ENCODE data around the gene PHF21A. TPM values are rescaled to one million over a fixed set of nuclear protein-coding genes. Genes with fewer than 3 reads are reported as not detected.

PHF21A gene
- total RNA-seq, 1 experiment from 2014 or later, result 29.4 TPM

DNA sequence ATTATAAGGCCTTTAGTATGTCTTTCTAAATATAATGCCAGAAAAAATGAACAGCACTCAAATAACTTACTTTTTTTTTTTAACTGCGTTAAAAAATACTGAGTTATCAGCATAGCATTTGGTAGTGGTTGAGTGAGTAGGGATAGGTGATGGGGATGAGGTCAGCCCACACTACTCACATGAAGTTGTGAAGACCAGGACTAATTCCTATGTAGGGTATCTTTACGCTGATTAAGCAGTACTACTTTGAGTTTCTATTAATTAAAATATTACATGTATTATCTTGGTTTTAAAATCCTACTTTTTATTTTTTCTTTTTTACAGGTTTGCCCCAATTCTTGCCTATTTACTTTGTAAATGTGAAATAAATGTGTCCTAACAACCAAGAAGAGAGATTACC, 13.5 kb downstream of the PHF21A start (continued):
- no peak for TF ChIP-seq CREM (CRISPR knock-in tag; IDR thresholded peaks at IDR 0.05)
- TF ChIP-seq, protein P1, sequence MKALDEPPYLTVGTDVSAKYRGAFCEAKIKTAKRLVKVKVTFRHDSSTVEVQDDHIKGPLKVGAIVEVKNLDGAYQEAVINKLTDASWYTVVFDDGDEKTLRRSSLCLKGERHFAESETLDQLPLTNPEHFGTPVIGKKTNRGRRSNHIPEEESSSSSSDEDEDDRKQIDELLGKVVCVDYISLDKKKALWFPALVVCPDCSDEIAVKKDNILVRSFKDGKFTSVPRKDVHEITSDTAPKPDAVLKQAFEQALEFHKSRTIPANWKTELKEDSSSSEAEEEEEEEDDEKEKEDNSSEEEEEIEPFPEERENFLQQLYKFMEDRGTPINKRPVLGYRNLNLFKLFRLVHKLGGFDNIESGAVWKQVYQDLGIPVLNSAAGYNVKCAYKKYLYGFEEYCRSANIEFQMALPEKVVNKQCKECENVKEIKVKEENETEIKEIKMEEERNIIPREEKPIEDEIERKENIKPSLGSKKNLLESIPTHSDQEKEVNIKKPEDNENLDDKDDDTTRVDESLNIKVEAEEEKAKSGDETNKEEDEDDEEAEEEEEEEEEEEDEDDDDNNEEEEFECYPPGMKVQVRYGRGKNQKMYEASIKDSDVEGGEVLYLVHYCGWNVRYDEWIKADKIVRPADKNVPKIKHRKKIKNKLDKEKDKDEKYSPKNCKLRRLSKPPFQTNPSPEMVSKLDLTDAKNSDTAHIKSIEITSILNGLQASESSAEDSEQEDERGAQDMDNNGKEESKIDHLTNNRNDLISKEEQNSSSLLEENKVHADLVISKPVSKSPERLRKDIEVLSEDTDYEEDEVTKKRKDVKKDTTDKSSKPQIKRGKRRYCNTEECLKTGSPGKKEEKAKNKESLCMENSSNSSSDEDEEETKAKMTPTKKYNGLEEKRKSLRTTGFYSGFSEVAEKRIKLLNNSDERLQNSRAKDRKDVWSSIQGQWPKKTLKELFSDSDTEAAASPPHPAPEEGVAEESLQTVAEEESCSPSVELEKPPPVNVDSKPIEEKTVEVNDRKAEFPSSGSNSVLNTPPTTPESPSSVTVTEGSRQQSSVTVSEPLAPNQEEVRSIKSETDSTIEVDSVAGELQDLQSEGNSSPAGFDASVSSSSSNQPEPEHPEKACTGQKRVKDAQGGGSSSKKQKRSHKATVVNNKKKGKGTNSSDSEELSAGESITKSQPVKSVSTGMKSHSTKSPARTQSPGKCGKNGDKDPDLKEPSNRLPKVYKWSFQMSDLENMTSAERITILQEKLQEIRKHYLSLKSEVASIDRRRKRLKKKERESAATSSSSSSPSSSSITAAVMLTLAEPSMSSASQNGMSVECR (CRISPR knock-in tag; IDR thresholded peaks at IDR 0.05; ENCODE audit: borderline replicate concordance), result no peak
- TF ChIP-seq, protein P2, sequence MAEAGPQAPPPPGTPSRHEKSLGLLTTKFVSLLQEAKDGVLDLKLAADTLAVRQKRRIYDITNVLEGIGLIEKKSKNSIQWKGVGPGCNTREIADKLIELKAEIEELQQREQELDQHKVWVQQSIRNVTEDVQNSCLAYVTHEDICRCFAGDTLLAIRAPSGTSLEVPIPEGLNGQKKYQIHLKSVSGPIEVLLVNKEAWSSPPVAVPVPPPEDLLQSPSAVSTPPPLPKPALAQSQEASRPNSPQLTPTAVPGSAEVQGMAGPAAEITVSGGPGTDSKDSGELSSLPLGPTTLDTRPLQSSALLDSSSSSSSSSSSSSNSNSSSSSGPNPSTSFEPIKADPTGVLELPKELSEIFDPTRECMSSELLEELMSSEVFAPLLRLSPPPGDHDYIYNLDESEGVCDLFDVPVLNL (CRISPR knock-in tag; IDR thresholded peaks at IDR 0.05; ENCODE audit: borderline replicate concordance, low read depth), result no peak

DNA sequence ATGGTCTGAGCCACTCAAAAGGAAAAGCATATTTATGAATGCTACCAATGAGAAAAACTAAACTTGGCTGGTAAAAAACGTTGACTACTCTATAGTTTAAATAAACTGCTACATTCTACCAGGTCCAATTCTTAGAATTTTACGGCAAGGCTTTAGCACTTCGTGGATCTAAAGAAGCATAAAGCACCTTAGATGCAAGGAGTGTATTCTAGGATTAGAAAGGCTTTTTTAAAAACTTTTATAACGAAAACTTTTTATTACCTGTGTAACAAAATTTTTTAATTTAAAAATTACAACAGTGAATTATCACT, 13.9 kb downstream of the PHF21A start:
- Mint-ChIP-seq H3K4me3 (no peak overlapping the region), H3K27me3 (ENCODE audit: low read depth) (no peaks in the 10 kb centered on the region), H3K9me3 (no peaks in the 10 kb centered on the region), H3K36me3 (no peaks in the 10 kb centered on the region), H3K27ac (no peak overlapping the region), H3K4me1 (peaks cover 33% of the 10 kb centered on the region)
- DNase-seq (ENCODE audit: low spot score), result no peak
- ATAC-seq, result no peak
- POLR2A ChIA-PET, result no interaction called here
- CTCF ChIA-PET, result interaction anchor here (0.8 to 1.3 kb wide), 5 partner anchors 13 to 245 kb away, joined by 3 to 10 read pairs (median 3); no protein-coding TSS in a partner anchor
- TF ChIP-seq, protein P3, sequence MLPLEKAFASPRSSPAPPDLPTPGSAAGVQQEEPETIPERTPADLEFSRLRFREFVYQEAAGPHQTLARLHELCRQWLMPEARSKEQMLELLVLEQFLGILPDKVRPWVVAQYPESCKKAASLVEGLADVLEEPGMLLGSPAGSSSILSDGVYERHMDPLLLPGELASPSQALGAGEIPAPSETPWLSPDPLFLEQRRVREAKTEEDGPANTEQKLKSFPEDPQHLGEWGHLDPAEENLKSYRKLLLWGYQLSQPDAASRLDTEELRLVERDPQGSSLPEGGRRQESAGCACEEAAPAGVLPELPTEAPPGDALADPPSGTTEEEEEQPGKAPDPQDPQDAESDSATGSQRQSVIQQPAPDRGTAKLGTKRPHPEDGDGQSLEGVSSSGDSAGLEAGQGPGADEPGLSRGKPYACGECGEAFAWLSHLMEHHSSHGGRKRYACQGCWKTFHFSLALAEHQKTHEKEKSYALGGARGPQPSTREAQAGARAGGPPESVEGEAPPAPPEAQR (CRISPR knock-in tag; IDR thresholded peaks at IDR 0.05), result no peak
- TF ChIP-seq ELF4 (CRISPR knock-in tag; IDR thresholded peaks at IDR 0.05; ENCODE audit: low read depth), result no peak
- TF ChIP-seq TP53 (CRISPR knock-in tag; IDR thresholded peaks at IDR 0.05), result no peak
- TF ChIP-seq ZNF138 (CRISPR knock-in tag; conservative IDR thresholded peaks at IDR 0.05), result no peak
- TF ChIP-seq IRF2 (CRISPR knock-in tag; IDR thresholded peaks at IDR 0.05; ENCODE audit: borderline replicate concordance, low read depth), result no peak
- TF ChIP-seq, protein P4, sequence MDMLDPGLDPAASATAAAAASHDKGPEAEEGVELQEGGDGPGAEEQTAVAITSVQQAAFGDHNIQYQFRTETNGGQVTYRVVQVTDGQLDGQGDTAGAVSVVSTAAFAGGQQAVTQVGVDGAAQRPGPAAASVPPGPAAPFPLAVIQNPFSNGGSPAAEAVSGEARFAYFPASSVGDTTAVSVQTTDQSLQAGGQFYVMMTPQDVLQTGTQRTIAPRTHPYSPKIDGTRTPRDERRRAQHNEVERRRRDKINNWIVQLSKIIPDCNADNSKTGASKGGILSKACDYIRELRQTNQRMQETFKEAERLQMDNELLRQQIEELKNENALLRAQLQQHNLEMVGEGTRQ (CRISPR knock-in tag; IDR thresholded peaks at IDR 0.05), result no peak
- no peak for TF ChIP-seq SP1 (CRISPR knock-in tag; conservative IDR thresholded peaks at IDR 0.05)
- TF ChIP-seq, protein P5, sequence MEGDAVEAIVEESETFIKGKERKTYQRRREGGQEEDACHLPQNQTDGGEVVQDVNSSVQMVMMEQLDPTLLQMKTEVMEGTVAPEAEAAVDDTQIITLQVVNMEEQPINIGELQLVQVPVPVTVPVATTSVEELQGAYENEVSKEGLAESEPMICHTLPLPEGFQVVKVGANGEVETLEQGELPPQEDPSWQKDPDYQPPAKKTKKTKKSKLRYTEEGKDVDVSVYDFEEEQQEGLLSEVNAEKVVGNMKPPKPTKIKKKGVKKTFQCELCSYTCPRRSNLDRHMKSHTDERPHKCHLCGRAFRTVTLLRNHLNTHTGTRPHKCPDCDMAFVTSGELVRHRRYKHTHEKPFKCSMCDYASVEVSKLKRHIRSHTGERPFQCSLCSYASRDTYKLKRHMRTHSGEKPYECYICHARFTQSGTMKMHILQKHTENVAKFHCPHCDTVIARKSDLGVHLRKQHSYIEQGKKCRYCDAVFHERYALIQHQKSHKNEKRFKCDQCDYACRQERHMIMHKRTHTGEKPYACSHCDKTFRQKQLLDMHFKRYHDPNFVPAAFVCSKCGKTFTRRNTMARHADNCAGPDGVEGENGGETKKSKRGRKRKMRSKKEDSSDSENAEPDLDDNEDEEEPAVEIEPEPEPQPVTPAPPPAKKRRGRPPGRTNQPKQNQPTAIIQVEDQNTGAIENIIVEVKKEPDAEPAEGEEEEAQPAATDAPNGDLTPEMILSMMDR (IDR thresholded peaks at IDR 0.05), result no peak
- TF ChIP-seq RORB (CRISPR knock-in tag; IDR thresholded peaks at IDR 0.05), result no peak
- TF ChIP-seq, protein P6, sequence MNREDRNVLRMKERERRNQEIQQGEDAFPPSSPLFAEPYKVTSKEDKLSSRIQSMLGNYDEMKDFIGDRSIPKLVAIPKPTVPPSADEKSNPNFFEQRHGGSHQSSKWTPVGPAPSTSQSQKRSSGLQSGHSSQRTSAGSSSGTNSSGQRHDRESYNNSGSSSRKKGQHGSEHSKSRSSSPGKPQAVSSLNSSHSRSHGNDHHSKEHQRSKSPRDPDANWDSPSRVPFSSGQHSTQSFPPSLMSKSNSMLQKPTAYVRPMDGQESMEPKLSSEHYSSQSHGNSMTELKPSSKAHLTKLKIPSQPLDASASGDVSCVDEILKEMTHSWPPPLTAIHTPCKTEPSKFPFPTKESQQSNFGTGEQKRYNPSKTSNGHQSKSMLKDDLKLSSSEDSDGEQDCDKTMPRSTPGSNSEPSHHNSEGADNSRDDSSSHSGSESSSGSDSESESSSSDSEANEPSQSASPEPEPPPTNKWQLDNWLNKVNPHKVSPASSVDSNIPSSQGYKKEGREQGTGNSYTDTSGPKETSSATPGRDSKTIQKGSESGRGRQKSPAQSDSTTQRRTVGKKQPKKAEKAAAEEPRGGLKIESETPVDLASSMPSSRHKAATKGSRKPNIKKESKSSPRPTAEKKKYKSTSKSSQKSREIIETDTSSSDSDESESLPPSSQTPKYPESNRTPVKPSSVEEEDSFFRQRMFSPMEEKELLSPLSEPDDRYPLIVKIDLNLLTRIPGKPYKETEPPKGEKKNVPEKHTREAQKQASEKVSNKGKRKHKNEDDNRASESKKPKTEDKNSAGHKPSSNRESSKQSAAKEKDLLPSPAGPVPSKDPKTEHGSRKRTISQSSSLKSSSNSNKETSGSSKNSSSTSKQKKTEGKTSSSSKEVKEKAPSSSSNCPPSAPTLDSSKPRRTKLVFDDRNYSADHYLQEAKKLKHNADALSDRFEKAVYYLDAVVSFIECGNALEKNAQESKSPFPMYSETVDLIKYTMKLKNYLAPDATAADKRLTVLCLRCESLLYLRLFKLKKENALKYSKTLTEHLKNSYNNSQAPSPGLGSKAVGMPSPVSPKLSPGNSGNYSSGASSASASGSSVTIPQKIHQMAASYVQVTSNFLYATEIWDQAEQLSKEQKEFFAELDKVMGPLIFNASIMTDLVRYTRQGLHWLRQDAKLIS (CRISPR knock-in tag; IDR thresholded peaks at IDR 0.05; ENCODE audit: borderline replicate concordance), result no peak
- TF ChIP-seq CREB1 (CRISPR knock-in tag; IDR thresholded peaks at IDR 0.05), result no peak
- no peak for TF ChIP-seq MYBL2 (CRISPR knock-in tag; IDR thresholded peaks at IDR 0.05)
- TF ChIP-seq KAT7 (CRISPR knock-in tag; IDR thresholded peaks at IDR 0.05; ENCODE audit: borderline replicate concordance), result no peak
- TF ChIP-seq, protein P7, sequence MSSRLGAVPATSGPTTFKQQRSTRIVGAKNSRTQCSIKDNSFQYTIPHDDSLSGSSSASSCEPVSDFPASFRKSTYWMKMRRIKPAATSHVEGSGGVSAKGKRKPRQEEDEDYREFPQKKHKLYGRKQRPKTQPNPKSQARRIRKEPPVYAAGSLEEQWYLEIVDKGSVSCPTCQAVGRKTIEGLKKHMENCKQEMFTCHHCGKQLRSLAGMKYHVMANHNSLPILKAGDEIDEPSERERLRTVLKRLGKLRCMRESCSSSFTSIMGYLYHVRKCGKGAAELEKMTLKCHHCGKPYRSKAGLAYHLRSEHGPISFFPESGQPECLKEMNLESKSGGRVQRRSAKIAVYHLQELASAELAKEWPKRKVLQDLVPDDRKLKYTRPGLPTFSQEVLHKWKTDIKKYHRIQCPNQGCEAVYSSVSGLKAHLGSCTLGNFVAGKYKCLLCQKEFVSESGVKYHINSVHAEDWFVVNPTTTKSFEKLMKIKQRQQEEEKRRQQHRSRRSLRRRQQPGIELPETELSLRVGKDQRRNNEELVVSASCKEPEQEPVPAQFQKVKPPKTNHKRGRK (CRISPR knock-in tag; IDR thresholded peaks at IDR 0.05; ENCODE audit: borderline replicate concordance), result no peak
- TF ChIP-seq, protein P8, sequence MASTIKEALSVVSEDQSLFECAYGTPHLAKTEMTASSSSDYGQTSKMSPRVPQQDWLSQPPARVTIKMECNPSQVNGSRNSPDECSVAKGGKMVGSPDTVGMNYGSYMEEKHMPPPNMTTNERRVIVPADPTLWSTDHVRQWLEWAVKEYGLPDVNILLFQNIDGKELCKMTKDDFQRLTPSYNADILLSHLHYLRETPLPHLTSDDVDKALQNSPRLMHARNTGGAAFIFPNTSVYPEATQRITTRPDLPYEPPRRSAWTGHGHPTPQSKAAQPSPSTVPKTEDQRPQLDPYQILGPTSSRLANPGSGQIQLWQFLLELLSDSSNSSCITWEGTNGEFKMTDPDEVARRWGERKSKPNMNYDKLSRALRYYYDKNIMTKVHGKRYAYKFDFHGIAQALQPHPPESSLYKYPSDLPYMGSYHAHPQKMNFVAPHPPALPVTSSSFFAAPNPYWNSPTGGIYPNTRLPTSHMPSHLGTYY (CRISPR knock-in tag; IDR thresholded peaks at IDR 0.05), result no peak
- no peak for TF ChIP-seq SMAD4 (CRISPR knock-in tag; IDR thresholded peaks at IDR 0.05)
- TF ChIP-seq OVOL2 (CRISPR knock-in tag; IDR thresholded peaks at IDR 0.05; ENCODE audit: borderline replicate concordance), result no peak

Measured in WTC11 (cell line).